Liver (tissue), 3 donors: ENCODE results near the gene LRRN1.

Experiments
- ATF3 ChIP-seq: IDR thresholded peaks from 2 replicates; pipeline ENCODE4 v1.6.1; 2016; ENCODE audit warnings: antibody characterized with exemption
- CTCF ChIP-seq: fragments of 150-350 bp; IDR thresholded peaks from 2 replicates; pipeline ENCODE4 v1.5.1; 2017; ENCODE audit warnings: improper control_type of control experiment, low read depth, low read length; ENCODE audit not compliant: missing input control
- GABPA ChIP-seq, 2 donors: IDR thresholded peaks in 1 of 2; conservative IDR thresholded peaks in 1 of 2; 2 replicates each; pipeline ENCODE4 v1.6.1; 2016; ENCODE audit warnings: antibody characterized with exemption in 2 of 2, mild to moderate bottlenecking in 1 of 2, moderate library complexity in 1 of 2
- HNF4A ChIP-seq, 2 donors: conservative IDR thresholded peaks; 2 replicates each; pipeline ENCODE4 v1.6.1; 2016; ENCODE audit warnings: antibody characterized with exemption in 2 of 2, mild to moderate bottlenecking in 2 of 2
- MAX ChIP-seq: IDR thresholded peaks from 2 replicates; pipeline ENCODE4 v1.6.1; 2016; ENCODE audit warnings: antibody characterized with exemption
- NR2F2 ChIP-seq: IDR thresholded peaks from 2 replicates; pipeline ENCODE4 v1.6.1; 2016; ENCODE audit warnings: antibody characterized with exemption
- RAD21 ChIP-seq, 2 donors: IDR thresholded peaks; 2 replicates each; pipeline ENCODE4 v1.6.1; 2016; ENCODE audit warnings: antibody characterized with exemption in 2 of 2, mild to moderate bottlenecking in 2 of 2
- SP1 ChIP-seq: IDR thresholded peaks from 2 replicates; pipeline ENCODE4 v1.6.1; 2018; ENCODE audit warnings: antibody characterized with exemption, mild to moderate bottlenecking
- TAF1 ChIP-seq: conservative IDR thresholded peaks from 2 replicates; pipeline ENCODE4 v1.6.1; 2016; ENCODE audit warnings: antibody characterized with exemption, mild to moderate bottlenecking
- YY1 ChIP-seq: IDR thresholded peaks from 2 replicates; pipeline ENCODE4 v1.6.1; 2016; ENCODE audit warnings: antibody characterized with exemption, mild to moderate bottlenecking
- donor health status: healthy.
- donor health status: healthy.

- TF ChIP-seq GABPA (IDR thresholded peaks at IDR 0.05 in 1 of 2, conservative IDR thresholded peaks at IDR 0.05 in 1 of 2) (no peak), CTCF (no peak), RAD21 (IDR thresholded peaks at IDR 0.05) (no peak), NR2F2 (no peak), YY1 (no peak), TAF1 (no peak), SP1 (no peak), MAX (no peak), ATF3 (no peak), HNF4A (conservative IDR thresholded peaks at IDR 0.05) (no peak)
These were observed 45.8 kb upstream of the LRRN1 start for GRCh38 chr3:3753416-3753815.
